ENCODE results near the gene ZNF3.

GRCh38 chr7:100087055-100087750 is 5.7 kb upstream of the ZNF3 start:
- TF ChIP-seq CTCF (IDR thresholded peaks at IDR 0.05; ENCODE audit: low read depth, low read length), result no peak
- no peak for TF ChIP-seq EZH2phosphoT487 (IDR thresholded peaks at IDR 0.05; ENCODE audit: low read depth)

Measured in OCI-LY3 (cell line).